Muscle layer of duodenum (tissue), 2 donors: ENCODE data around the gene ZNF681.
"Not testable (repeated sequence)": the region's sequence is repeated elsewhere in the genome, so short reads cannot be mapped to it uniquely, and the experiment has no call there.

ENCODE experiments used
- H3K27ac ChIP-seq: one replicate; pipeline ENCODE4 v1.7.0; 2013; ENCODE audit warnings: mild to moderate bottlenecking, low read length
- H3K27me3 ChIP-seq: one replicate; pipeline ENCODE4 v1.7.0; 2013; ENCODE audit warnings: low read depth, mild to moderate bottlenecking, control low read depth, low read length
- H3K36me3 ChIP-seq, 2 donors: one replicate each; pipeline ENCODE4 v1.7.0; 2013; ENCODE audit warnings: low read length in 2 of 2, control low read depth in 1 of 2, mild to moderate bottlenecking in 1 of 2; ENCODE audit not compliant: insufficient read depth in 2 of 2, control insufficient read depth in 1 of 2
- H3K4me1 ChIP-seq, 2 donors: one replicate each; pipeline ENCODE4 v1.7.0; 2013; ENCODE audit warnings: low read length in 2 of 2, mild to moderate bottlenecking in 2 of 2, control low read depth in 1 of 2, moderate library complexity in 1 of 2; ENCODE audit not compliant: insufficient read depth in 2 of 2, control insufficient read depth in 1 of 2
- H3K4me3 ChIP-seq, 2 donors: one replicate each; pipeline ENCODE4 v1.7.0; 2013; ENCODE audit warnings: low read length in 2 of 2, low read depth in 1 of 2, mild to moderate bottlenecking in 1 of 2
- H3K9me3 ChIP-seq, 2 donors: one replicate each; pipeline ENCODE4 v1.7.0; 2013; ENCODE audit warnings: low read length in 2 of 2, control low read depth in 1 of 2, mild to moderate bottlenecking in 1 of 2; ENCODE audit not compliant: control insufficient read depth in 1 of 2
- donor health status: healthy.

The ZNF681 gene

DNA sequence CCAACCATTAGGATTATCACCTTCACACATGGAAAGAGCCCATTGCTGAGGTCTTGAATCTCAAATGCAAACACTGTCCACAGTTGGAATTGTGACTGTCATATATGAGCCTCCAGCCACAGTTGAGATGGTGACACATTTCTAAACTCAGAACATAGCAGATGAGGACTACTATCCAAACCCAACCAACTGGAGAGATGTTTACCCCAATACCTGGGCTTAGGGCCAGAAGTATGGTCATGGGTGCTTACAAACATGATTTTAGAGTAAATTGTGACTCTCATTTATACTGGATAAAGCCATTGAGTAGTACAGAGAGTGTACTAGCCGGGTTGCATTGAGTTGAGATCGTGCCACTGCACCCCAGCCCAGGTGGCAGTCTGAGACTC, 14.0 kb upstream of the ZNF681 start:
- H3K36me3 ChIP-seq, result no peaks in the 10 kb centered on the region
- no peaks in the 10 kb centered on the region for H3K9me3 ChIP-seq
- H3K27ac ChIP-seq, result no peak overlapping the region

GRCh38 chr19:23771761-23772674, 13.3 kb upstream of the ZNF681 start:
- Histone ChIP-seq H3K27me3 (no peaks in the 10 kb centered on the region), H3K9me3 (no peaks in the 10 kb centered on the region), H3K4me3 (no peak overlapping the region), H3K27ac (no peak overlapping the region), H3K36me3 (no peaks in the 10 kb centered on the region), H3K4me1 (no peaks in the 10 kb centered on the region)

More for the DNA sequence above, 14.0 kb upstream of the ZNF681 start:
- no peaks in the 10 kb centered on the region for H3K27me3 ChIP-seq
- H3K4me3 ChIP-seq, result no peak overlapping the region
- H3K4me1 ChIP-seq, result no peaks in the 10 kb centered on the region

- Histone ChIP-seq H3K27me3 (no peaks in the 10 kb centered on the region), H3K9me3 (no peaks in the 10 kb centered on the region), H3K27ac (no peak overlapping the region), H3K36me3 (no peaks in the 10 kb centered on the region), H3K4me3 (no peak overlapping the region), H3K4me1 (no peaks in the 10 kb centered on the region)
These were observed 12.6 kb upstream of the ZNF681 start for GRCh38 chr19:23771316-23771715.

DNA sequence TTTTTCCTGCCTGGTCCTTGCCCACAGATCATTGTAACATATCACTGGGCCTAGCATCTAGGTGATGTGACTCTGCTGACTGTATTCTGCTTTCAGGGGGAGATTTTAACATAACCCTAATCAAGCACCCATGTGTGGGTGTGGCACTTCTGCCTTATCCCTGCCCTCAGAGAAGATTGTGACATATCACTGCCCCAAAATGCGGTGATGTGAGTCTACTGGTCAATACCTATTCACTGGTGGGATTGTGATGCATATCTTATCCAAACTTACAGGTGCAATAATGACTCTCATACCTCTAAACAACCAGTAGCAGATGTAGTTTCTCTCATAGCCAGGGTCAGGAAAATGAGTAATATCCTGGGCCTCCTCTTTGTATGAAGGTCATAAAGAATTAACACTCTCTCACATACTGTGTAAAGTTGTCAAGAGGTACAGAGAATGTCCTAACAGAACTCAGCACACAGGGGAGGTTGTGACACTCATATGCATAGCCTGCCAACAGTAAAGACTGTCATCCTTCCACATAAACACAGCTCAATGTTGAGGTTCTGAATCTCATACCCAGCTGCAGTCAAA, 12.1 kb upstream of the ZNF681 start:
- no peaks in the 10 kb centered on the region for H3K9me3 ChIP-seq
- H3K4me3 ChIP-seq, result no peak overlapping the region
- H3K27me3 ChIP-seq, result no peaks in the 10 kb centered on the region
- no peaks in the 10 kb centered on the region for H3K4me1 ChIP-seq
- H3K27ac ChIP-seq, result no peak overlapping the region
- no peaks in the 10 kb centered on the region for H3K36me3 ChIP-seq

- H3K9me3 ChIP-seq, result no peaks in the 10 kb centered on the region
- H3K36me3 ChIP-seq, result no peaks in the 10 kb centered on the region
- no peaks in the 10 kb centered on the region for H3K27me3 ChIP-seq
- no peak overlapping the region for H3K4me3 ChIP-seq
- H3K27ac ChIP-seq, result no peak overlapping the region
- H3K4me1 ChIP-seq, result no peaks in the 10 kb centered on the region
These were observed 11.2 kb upstream of the ZNF681 start for GRCh38 chr19:23769691-23770468.

- Histone ChIP-seq H3K27me3 (no peaks in the 10 kb centered on the region), H3K4me3 (no peak overlapping the region), H3K9me3 (no peaks in the 10 kb centered on the region)
These were observed 8.3 kb upstream of the ZNF681 start for GRCh38 chr19:23766951-23767350.

DNA sequence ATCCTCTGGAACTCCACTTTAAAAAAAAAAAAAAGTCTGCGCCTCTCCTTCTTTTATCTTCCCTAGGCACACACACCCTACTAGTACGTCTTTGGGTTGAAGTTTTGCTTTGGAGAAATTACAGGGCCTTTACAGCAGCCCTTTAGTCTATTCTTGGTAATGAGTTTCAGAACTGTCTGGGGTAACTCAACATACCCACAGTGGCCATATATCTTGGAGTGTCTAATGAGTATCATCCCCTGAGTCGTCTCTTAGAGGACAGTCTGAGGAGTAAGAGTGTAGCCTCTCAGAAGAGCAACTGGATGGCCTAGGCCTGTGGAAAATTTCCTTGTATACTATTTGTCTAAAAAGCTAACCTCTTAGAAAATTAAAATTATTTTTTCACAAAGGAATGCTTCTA, 6.1 kb upstream of the ZNF681 start:
- no peak overlapping the region for H3K27ac ChIP-seq
- no peak overlapping the region for H3K4me3 ChIP-seq
- peaks cover 0 to 4% of the 10 kb centered on the region in 2 donors for H3K4me1 ChIP-seq
- no peaks in the 10 kb centered on the region for H3K9me3 ChIP-seq
- no peaks in the 10 kb centered on the region for H3K27me3 ChIP-seq
- H3K36me3 ChIP-seq, result no peaks in the 10 kb centered on the region

More at GRCh38 chr19:23766951-23767350, 8.3 kb upstream of the ZNF681 start:
- no peaks in the 10 kb centered on the region for H3K36me3 ChIP-seq
- H3K27ac ChIP-seq, result no peak overlapping the region
- peaks cover 0 to 4% of the 10 kb centered on the region in 2 donors for H3K4me1 ChIP-seq

- H3K4me3 ChIP-seq, result peak overlapping the region; percentile 75 to 89
- H3K27me3 ChIP-seq, result no peaks in the 10 kb centered on the region
- H3K36me3 ChIP-seq, result no peaks in the 10 kb centered on the region
- no peaks in the 10 kb centered on the region for H3K9me3 ChIP-seq
- no peak overlapping the region for H3K27ac ChIP-seq
- H3K4me1 ChIP-seq, result peaks cover 0 to 6% of the 10 kb centered on the region in 2 donors
These were observed 4.4 kb upstream of the ZNF681 start for GRCh38 chr19:23762884-23763711.

DNA sequence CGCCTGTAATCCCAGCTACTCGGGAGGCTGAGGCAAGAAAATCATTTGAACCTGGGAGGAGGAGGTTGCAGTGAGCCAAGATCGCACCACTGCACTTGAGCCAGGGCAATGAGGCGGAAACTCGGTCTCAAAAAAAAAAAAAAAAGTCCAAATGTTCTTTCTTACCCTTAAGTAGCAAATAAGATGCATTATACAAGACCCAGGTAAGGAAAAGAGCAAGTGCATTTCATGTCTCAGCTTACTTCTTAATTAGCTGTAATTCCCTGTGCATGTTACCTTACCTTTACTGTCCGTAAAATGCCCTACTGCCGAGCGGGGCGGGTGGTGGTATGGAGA, 3.8 kb upstream of the ZNF681 start:
- Histone ChIP-seq H3K4me3 (peak overlapping the region; percentile 75 to 89), H3K27ac (no peak overlapping the region), H3K9me3 (no peaks in the 10 kb centered on the region), H3K27me3 (no peaks in the 10 kb centered on the region), H3K36me3 (no peaks in the 10 kb centered on the region), H3K4me1 (peaks cover 0 to 12% of the 10 kb centered on the region in 2 donors)

DNA sequence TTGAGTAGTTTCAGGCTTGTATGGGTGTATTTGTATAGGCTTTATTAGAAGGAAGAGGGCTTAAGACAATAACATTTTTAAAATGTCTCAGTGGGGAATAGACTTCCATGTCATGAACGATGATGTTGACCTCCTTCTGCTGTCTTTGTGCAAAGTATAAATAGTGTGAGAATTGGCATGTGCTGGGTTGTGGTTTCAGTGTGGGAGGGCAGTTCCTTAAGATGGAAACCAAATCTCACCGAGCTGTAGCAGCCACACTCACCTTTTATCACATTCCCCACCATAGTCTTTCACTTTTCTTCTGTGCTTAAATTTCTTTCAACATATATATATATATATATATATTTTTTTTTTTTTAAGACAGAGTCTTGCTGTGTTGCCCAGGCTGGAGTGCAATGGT, 1.6 kb upstream of the ZNF681 start:
- H3K9me3 ChIP-seq, H3K27ac ChIP-seq, H3K4me3 ChIP-seq: not testable (repeated sequence)

More for the DNA sequence above, 1.6 kb upstream of the ZNF681 start:
- H3K4me1 ChIP-seq, result peaks cover 0 to 12% of the 10 kb centered on the region in 2 donors
- not testable (repeated sequence) for H3K36me3 ChIP-seq, H3K27me3 ChIP-seq
